Measurements from ENCODE around the gene NGRN. TPM values are rescaled to one million over a fixed set of nuclear protein-coding genes. Genes with fewer than 3 reads are reported as not detected.

Gene NGRN, protein sequence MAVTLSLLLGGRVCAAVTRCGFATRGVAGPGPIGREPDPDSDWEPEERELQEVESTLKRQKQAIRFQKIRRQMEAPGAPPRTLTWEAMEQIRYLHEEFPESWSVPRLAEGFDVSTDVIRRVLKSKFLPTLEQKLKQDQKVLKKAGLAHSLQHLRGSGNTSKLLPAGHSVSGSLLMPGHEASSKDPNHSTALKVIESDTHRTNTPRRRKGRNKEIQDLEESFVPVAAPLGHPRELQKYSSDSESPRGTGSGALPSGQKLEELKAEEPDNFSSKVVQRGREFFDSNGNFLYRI
- total RNA-seq = 65.2 and 72.8 TPM in 2 replicates

DNA sequence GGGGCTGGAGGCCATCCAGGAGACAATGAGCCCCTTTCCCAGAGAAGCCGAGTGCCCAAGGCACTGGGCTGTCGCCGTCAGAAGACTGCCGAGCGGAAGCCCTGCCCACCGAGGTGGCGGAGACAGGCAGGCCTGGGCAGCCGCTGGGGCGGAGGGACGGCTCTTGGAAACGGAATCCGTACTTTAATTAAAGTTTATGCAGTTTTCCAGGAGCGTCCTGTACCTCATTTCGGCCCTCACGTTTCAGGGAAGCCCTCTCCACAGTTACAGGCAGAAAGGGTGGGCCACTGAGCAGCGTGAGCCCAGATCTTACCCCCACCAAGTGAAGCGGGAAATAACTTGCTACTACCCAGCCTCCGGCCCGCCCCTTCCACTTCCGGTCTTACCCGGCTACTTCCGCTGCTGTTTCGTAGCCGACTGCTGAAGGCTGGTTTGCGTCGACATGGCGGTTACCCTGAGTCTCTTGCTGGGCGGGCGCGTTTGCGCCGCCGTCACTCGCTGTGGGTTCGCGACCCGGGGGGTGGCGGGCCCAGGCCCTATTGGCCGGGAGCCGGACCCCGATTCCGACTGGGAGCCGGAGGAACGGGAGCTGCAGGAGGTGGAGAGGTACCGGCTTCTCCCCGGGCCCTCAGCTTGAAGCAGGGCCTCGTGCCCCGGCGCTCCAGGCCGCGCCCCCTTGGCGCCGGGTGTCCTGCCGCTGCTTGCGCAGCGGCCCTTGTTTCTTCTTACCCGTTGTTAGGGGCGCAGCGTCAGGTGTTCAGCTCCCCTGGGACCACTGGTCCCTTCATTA lies at the start of gene NGRN:
NGRN (plus strand) TSS at position 402 of the 790 bp plus-strand sequence; CDS start at position 443, 41 bp downstream.

DNA sequence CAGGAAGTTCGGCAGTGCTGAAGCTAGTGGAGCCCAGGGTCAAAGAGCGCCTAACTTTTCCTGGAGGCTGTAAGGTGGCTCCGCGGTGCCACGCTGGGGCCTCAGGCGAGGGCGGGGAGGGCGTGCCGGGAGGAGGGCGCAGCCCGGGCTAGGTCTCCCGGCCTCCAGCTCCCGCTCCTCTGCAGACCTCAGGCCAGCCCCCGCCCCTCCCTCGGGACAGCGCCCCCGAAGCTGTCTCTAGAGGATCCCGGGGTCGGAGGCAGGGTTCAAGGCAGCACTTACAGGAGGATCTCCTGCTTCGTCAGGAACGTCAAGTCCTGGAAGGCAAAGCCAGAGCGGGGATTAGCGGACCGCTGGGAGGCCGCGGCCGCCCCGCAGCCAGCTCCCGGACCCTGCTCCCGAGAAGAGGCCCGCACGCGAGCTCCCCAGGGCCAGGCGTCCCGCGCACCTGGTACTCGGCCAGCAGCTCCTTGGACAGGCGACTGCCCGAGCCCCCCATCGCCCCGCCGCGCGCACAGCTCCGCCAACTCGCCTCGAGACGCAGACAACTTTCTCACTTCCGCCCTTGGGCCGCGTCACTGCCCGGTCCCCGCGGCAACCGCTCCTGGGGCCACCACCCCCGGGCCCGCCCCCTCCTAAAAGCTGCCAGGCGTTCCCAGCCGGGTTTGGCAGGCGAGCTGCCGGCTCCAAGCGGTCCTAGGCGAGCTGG lies 31.9 kb upstream of the NGRN start, which contains the start of gene CIB1:
CIB1 (minus strand) TSS at position 555 of the 709 bp plus-strand sequence; CDS start at position 499, 56 bp downstream.

DNA sequence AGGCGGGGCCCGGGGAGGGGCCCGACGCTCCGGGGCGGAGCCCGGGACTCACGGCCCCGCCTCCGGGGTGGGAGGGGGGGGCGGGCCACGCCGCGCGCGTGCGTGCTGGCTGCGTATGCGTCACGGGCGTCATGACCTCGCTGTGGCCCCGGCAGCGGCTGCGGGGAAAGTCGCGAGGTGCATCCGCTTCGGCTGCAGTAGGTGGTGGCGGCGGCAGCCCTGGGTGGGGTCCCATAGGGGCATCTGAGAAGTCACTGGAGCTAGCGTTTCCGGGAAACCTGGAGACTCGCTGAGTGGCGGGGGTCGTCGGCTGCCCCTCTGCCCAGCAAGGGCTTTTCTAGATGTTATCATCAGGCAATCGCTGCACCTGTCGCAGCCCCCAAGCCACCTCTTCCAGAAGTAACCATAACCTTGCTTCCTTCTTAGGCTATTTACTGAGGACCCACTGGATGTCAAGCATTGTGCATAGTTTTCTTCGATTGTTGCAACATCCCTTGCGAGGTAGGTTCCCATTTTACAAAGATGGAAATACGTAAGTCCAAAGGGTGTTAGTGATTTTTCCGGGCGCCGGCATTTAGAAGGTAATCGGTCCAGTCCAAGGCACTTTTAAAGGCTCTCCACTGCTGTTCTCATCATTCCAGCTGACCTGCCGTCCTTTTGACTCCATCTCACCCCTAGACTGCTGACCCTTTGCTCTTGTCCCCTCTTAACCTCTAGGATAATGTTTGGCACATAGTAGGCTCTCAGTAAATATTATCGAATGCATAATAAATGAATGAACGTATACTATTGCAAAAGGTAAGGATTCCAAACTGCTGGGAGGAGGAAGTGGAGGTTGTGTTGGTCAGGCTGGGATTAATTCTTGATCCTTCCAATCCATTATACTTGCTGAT lies 31.1 kb upstream of the NGRN start, which contains the start of gene GDPGP1:
GDPGP1 (plus strand) TSS at position 114 of the 893 bp plus-strand sequence. CDS start 6,700 bp downstream, outside the sequence.

DNA sequence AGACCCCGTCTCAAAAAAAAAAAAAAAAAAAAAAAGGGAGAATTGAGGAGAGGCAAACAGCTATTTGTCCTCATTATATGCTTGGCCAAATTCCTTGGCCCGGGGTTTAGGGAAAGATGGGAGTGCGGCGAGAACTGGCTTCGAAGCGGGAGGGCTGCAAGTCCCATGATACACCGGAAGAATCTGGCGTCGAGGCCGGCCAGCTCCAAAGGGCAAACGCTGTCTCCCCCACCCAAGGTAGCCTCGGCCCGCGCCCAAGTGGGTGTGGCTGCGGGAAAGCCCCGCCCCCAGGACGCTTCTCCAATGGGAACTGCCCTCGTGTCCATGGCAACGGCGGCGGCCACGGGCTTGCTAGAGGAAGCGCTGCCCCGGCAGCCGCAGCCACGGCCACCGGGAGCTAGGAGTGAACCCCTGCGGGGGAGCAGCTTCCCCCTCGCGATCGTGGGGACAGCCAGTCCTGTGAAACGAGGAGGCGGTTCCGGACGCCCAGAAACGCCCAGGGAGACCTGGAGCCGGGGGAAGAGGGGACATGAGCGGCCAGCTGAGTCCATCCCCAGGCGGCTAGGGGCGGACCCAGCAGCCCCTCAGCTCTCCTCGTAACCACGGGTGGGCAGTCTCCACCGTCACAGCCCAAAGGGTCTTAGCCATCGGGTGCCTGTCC lies 16.1 kb upstream of the NGRN start, which contains the start of gene TTLL13:
TTLL13 (plus strand) TSS at position 354 of the 661 bp plus-strand sequence. CDS start 1,075 bp downstream, outside the sequence.

Other genes starting within 250 kb of the NGRN start
- 61.5 and 76.1 TPM in 2 replicates for gene IDH2, start 163.2 kb upstream of the NGRN start, total RNA-seq
- gene SEMA4B, start 64.3 kb upstream of the NGRN start, total RNA-seq = 13.8 and 19.3 TPM in 2 replicates
- 47.1 and 57.7 TPM in 2 replicates for gene CIB1, start 31.7 kb upstream of the NGRN start, total RNA-seq
- gene GDPGP1, start 31.5 kb upstream of the NGRN start, total RNA-seq = 1.2 and 2.3 TPM in 2 replicates
- gene TTLL13, start 16.1 kb upstream of the NGRN start, total RNA-seq = not detected in 2 replicates
- 0.18 and 0.29 TPM in 2 replicates for gene ZNF774, start 86.6 kb downstream of the NGRN start, total RNA-seq
- gene IQGAP1, start 122.6 kb downstream of the NGRN start, total RNA-seq = 148 and 188 TPM in 2 replicates